Measurements from ENCODE around the gene CFAP57.

CFAP57 gene

GRCh38 chr1:43174873-43175272, 2.7 kb downstream of the CFAP57 start:
- Histone ChIP-seq H3K27ac (ENCODE audit: low read depth, low read length) (no peak overlapping the region), H3K9ac (ENCODE audit: low read length) (no peak overlapping the region), H2AFZ (ENCODE audit: low read depth, low read length, severe bottlenecking) (no peak overlapping the region), H3F3A (ENCODE audit: insufficient read depth) (no peaks in the 10 kb centered on the region), H3K4me3 (ENCODE audit: insufficient read depth, low read length, poor library complexity, severe bottlenecking) (no peak overlapping the region), H3K9me2 (replicated peaks; ENCODE audit: insufficient read depth, low read length) (no peaks in the 10 kb centered on the region), H3K79me2 (ENCODE audit: insufficient read depth, low read length) (peaks cover 21% of the 10 kb centered on the region), H3K4me2 (ENCODE audit: low read depth, low read length, poor library complexity, severe bottlenecking) (no peak overlapping the region), H3K27me3 (ENCODE audit: low read length) (no peaks in the 10 kb centered on the region), H3K9me3 (ENCODE audit: insufficient read depth, low read length) (no peaks in the 10 kb centered on the region), H3K36me3 (ENCODE audit: low read length) (no peaks in the 10 kb centered on the region), H4K20me1 (ENCODE audit: low read depth, low read length) (no peaks in the 10 kb centered on the region)
- TF ChIP-seq EZH2phosphoT487 (conservative IDR thresholded peaks at IDR 0.05; ENCODE audit: low read length) (no peak), CTCF (IDR thresholded peaks at IDR 0.05; ENCODE audit: insufficient read depth, low read length, poor library complexity, severe bottlenecking) (no peak)

GRCh38 chr1:43177691-43178090, 5.6 kb downstream of the CFAP57 start:
- Histone ChIP-seq H3K9ac (ENCODE audit: low read length) (no peak overlapping the region), H3K36me3 (ENCODE audit: low read length) (no peaks in the 10 kb centered on the region), H3K9me2 (replicated peaks; ENCODE audit: insufficient read depth, low read length) (no peaks in the 10 kb centered on the region), H3K27ac (ENCODE audit: low read depth, low read length) (no peak overlapping the region), H4K20me1 (ENCODE audit: low read depth, low read length) (no peaks in the 10 kb centered on the region), H3K9me3 (ENCODE audit: insufficient read depth, low read length) (no peaks in the 10 kb centered on the region), H3K4me3 (ENCODE audit: insufficient read depth, low read length, poor library complexity, severe bottlenecking) (no peak overlapping the region), H3K79me2 (ENCODE audit: insufficient read depth, low read length) (no peaks in the 10 kb centered on the region), H3F3A (ENCODE audit: insufficient read depth) (no peaks in the 10 kb centered on the region), H3K27me3 (ENCODE audit: low read length) (no peaks in the 10 kb centered on the region), H3K4me2 (ENCODE audit: low read depth, low read length, poor library complexity, severe bottlenecking) (no peak overlapping the region), H2AFZ (ENCODE audit: low read depth, low read length, severe bottlenecking) (no peak overlapping the region)
- no peak for TF ChIP-seq CTCF (IDR thresholded peaks at IDR 0.05; ENCODE audit: insufficient read depth, low read length, poor library complexity, severe bottlenecking)
- TF ChIP-seq EZH2phosphoT487 (conservative IDR thresholded peaks at IDR 0.05; ENCODE audit: low read length) = no peak

- no peak overlapping the region for H3K4me3 ChIP-seq (ENCODE audit: insufficient read depth, low read length, poor library complexity, severe bottlenecking)
- H2AFZ ChIP-seq (ENCODE audit: low read depth, low read length, severe bottlenecking) = no peak overlapping the region
- H3K4me2 ChIP-seq (ENCODE audit: low read depth, low read length, poor library complexity, severe bottlenecking) = no peak overlapping the region
- no peak overlapping the region for H3K27ac ChIP-seq (ENCODE audit: low read depth, low read length)
- H3K9ac ChIP-seq (ENCODE audit: low read length) = no peak overlapping the region
- no peaks in the 10 kb centered on the region for H3K79me2 ChIP-seq (ENCODE audit: insufficient read depth, low read length)
- H3K9me3 ChIP-seq (ENCODE audit: insufficient read depth, low read length) = no peaks in the 10 kb centered on the region
- H3K36me3 ChIP-seq (ENCODE audit: low read length) = no peaks in the 10 kb centered on the region
- H3K9me2 ChIP-seq (replicated peaks; ENCODE audit: insufficient read depth, low read length) = no peaks in the 10 kb centered on the region
- TF ChIP-seq CTCF (IDR thresholded peaks at IDR 0.05; ENCODE audit: insufficient read depth, low read length, poor library complexity, severe bottlenecking) (no peak), EZH2phosphoT487 (conservative IDR thresholded peaks at IDR 0.05; ENCODE audit: low read length) (no peak)
- H3F3A ChIP-seq (ENCODE audit: insufficient read depth) = no peaks in the 10 kb centered on the region
- no peaks in the 10 kb centered on the region for H4K20me1 ChIP-seq (ENCODE audit: low read depth, low read length)
- no peaks in the 10 kb centered on the region for H3K27me3 ChIP-seq (ENCODE audit: low read length)
These were observed 12.3 kb downstream of the CFAP57 start for GRCh38 chr1:43184388-43184787.
